GM18517 (cell line): ENCODE measurements around the gene CDC25A.

ENCODE experiments used
- ATAC-seq: cut with Tn5 transposase; IDR thresholded peaks from one replicate; pipeline ENCODE4 v1.9.1; 2021; ENCODE audit warnings: mild to moderate bottlenecking, moderate library complexity; ENCODE audit not compliant: unreplicated experiment

CDC25A gene

GRCh38 chr3:48142316-48142870 lies 45.8 kb downstream of the CDC25A start:
- ATAC-seq, result no peak

- no peak for ATAC-seq
Observed at GRCh38 chr3:48141604-48142137, 46.5 kb downstream of the CDC25A start.

- no peak for ATAC-seq
Observed at GRCh38 chr3:48140936-48141603, 47.1 kb downstream of the CDC25A start.

- no peak for ATAC-seq
Observed at GRCh38 chr3:48140336-48140757, 47.9 kb downstream of the CDC25A start.

- ATAC-seq, result no peak
Observed at GRCh38 chr3:48137425-48137999, 50.7 kb downstream of the CDC25A start.

- ATAC-seq, result no peak
Observed at GRCh38 chr3:48135552-48136495, 52.4 kb downstream of the CDC25A start.

- no peak for ATAC-seq
Observed at GRCh38 chr3:48130321-48130904, 57.8 kb downstream of the CDC25A start.

- no peak for ATAC-seq
Observed at GRCh38 chr3:48129921-48130320, 58.3 kb downstream of the CDC25A start.

- ATAC-seq, result no peak
Observed at GRCh38 chr3:48128774-48129173, 59.4 kb downstream of the CDC25A start.

- no peak for ATAC-seq
Observed at GRCh38 chr3:48125886-48126622, 62.2 kb downstream of the CDC25A start.

GRCh38 chr3:48125013-48125705 lies 63.1 kb downstream of the CDC25A start:
- ATAC-seq, result no peak

- ATAC-seq, result no peak
Observed at GRCh38 chr3:48123346-48123745, 64.9 kb downstream of the CDC25A start.

- ATAC-seq, result no peak
Observed at GRCh38 chr3:48122504-48122903, 65.7 kb downstream of the CDC25A start.

GRCh38 chr3:48120223-48120622 lies 68.0 kb downstream of the CDC25A start:
- no peak for ATAC-seq

GRCh38 chr3:48119505-48120193 lies 68.6 kb downstream of the CDC25A start:
- no peak for ATAC-seq

GRCh38 chr3:48118928-48119327 lies 69.3 kb downstream of the CDC25A start:
- ATAC-seq, result no peak

GRCh38 chr3:48118322-48118721 lies 69.9 kb downstream of the CDC25A start:
- no peak for ATAC-seq

- no peak for ATAC-seq
Observed at GRCh38 chr3:48112813-48113212, 75.4 kb downstream of the CDC25A start.
